Measurements from ENCODE around the gene CERS6. TPM values are rescaled to one million over a fixed set of nuclear protein-coding genes. Genes with fewer than 3 reads are reported as not detected.

The CERS6 gene
- total and polyA plus RNA-seq, 2 of the 8 experiments (the other 6 are each of a cell fraction or from before 2014, with no cell fraction given) = 6.8 to 28.2 TPM

- Histone ChIP-seq H3K4me3 (ENCODE audit: extremely low read depth in 1 of 4, insufficient read depth in 2 of 4, low read depth in 3 of 4, low read length in 4 of 4) (no peak overlapping the region), H3K27ac (ENCODE audit: low read depth, low read length) (no peak overlapping the region), H2BK5ac (ENCODE audit: low read depth, low read length) (no peak overlapping the region), H4K91ac (replicated peaks; ENCODE audit: insufficient read length, low read length) (no peak overlapping the region), H4K8ac (ENCODE audit: extremely low read depth, insufficient read depth, low read length) (no peak overlapping the region), H3K4ac (replicated peaks; ENCODE audit: insufficient read length, low read depth, low read length) (no peak overlapping the region), H3K9me3 (ENCODE audit: insufficient read depth in 2 of 2, low read depth in 1 of 2, low read length in 1 of 2) (no peaks in the 10 kb centered on the region), H3K14ac (ENCODE audit: insufficient read length) (no peak overlapping the region), H4K20me1 (replicated peaks in 1 of 2; ENCODE audit: control insufficient read depth in 1 of 2, insufficient read depth in 2 of 2, low read length in 2 of 2) (no peaks in the 10 kb centered on the region), H3K79me2 (ENCODE audit: control insufficient read depth in 1 of 2, insufficient read depth in 2 of 2, low read length in 2 of 2) (no peaks in the 10 kb centered on the region), H3K36me3 (ENCODE audit: control insufficient read depth in 2 of 4, insufficient read depth in 4 of 4, low read length in 3 of 4) (no peaks in the 10 kb centered on the region), H3K23me2 (ENCODE audit: low read depth, low read length) (no peaks in the 10 kb centered on the region), H2AFZ (ENCODE audit: low read length) (no peak overlapping the region), H3K18ac (ENCODE audit: extremely low read depth, low read length) (no peak overlapping the region), H3K9ac (replicated peaks in 1 of 4; ENCODE audit: extremely low read depth in 1 of 4, low read depth in 3 of 4, low read length in 3 of 4) (no peak overlapping the region), H3K4me1 (replicated peaks in 1 of 4; ENCODE audit: control insufficient read depth in 3 of 4, insufficient read depth in 4 of 4, low read length in 3 of 4) (peaks cover 0 to 5% (median 3%) of the 10 kb centered on the region in 4 experiments; a peak in 3 of 7 replicates), H3K79me1 (ENCODE audit: low read depth, low read length) (no peaks in the 10 kb centered on the region), H2BK12ac (ENCODE audit: low read depth, low read length) (no peak overlapping the region), H2BK20ac (ENCODE audit: low read length) (no peak overlapping the region), H4K5ac (ENCODE audit: insufficient read length, low read depth, low read length) (no peak overlapping the region), H3K4me2 (ENCODE audit: insufficient read depth in 1 of 2, low read depth in 2 of 2, low read length in 2 of 2) (no peak overlapping the region), H3K23ac (ENCODE audit: insufficient read length) (no peak overlapping the region), H3K27me3 (replicated peaks in 1 of 4; ENCODE audit: control insufficient read depth in 3 of 4, extremely low read depth in 1 of 4, insufficient read depth in 3 of 4, low read length in 3 of 4) (no peaks in the 10 kb centered on the region), H2BK120ac (replicated peaks; ENCODE audit: low read depth, low read length) (no peak overlapping the region), H2AK5ac (ENCODE audit: low read depth, low read length) (no peak overlapping the region), H3K56ac (replicated peaks; ENCODE audit: insufficient read length, low read depth, low read length) (no peak overlapping the region), H2BK15ac (ENCODE audit: low read length) (no peak overlapping the region)
- no peak for DNase-seq (ENCODE audit: low read depth in 1 of 2, low spot score in 2 of 2)
- CTCF ChIA-PET (ENCODE audit: partially characterized antibody) = interaction anchor here (0.6 to 2.0 kb wide), 4 partner anchors 22 to 403 kb away, joined by 3 to 7 read pairs (median 4); no protein-coding TSS in a partner anchor
- TF ChIP-seq SP2 (IDR thresholded peaks at IDR 0.05; ENCODE audit: low read length) (no peak), JUN (IDR thresholded peaks at IDR 0.05; ENCODE audit: low read depth, low read length) (no peak), PHF8 (conservative IDR thresholded peaks at IDR 0.05; ENCODE audit: low read depth, low read length) (no peak), POU5F1 (IDR thresholded peaks at IDR 0.05; ENCODE audit: low read depth, low read length) (no peak), BCL11A (IDR thresholded peaks at IDR 0.05; ENCODE audit: low read depth in 2 of 2, low read length in 2 of 2) (no peak), NRF1 (IDR thresholded peaks at IDR 0.05; ENCODE audit: low read depth, low read length) (no peak), POLR2AphosphoS5 (IDR thresholded peaks at IDR 0.05; ENCODE audit: low read depth, low read length) (no peak), FOSL1 (IDR thresholded peaks at IDR 0.05; ENCODE audit: insufficient read depth, low read depth, low read length) (no peak), KDM4A (IDR thresholded peaks at IDR 0.05; ENCODE audit: low read depth, low read length, severe bottlenecking) (no peak), RFX5 (IDR thresholded peaks at IDR 0.05; ENCODE audit: borderline replicate concordance, low read depth, low read length) (no peak), ATF2 (IDR thresholded peaks at IDR 0.05; ENCODE audit: low read length) (no peak), EZH2 (IDR thresholded peaks at IDR 0.05; ENCODE audit: low read depth, low read length, severe bottlenecking) (no peak), POLR2A (IDR thresholded peaks at IDR 0.05; ENCODE audit: control extremely low read depth in 1 of 2, low read depth in 2 of 2, low read length in 2 of 2) (no peak)
- POLR2A ChIA-PET (ENCODE audit: partially characterized antibody) = interaction anchor here (0.7 kb wide), 1 partner anchor 309 kb away, joined by 3 read pairs; no protein-coding TSS in a partner anchor
- no peak for FAIRE-seq
Observed at GRCh38 chr2:168751104-168751740, 295.1 kb downstream of the CERS6 start.
